NCI-H2081 (cell line): ENCODE data around the gene ADO.
"Not testable (repeated sequence)": the region's sequence is repeated elsewhere in the genome, so short reads cannot be mapped to it uniquely, and the experiment has no call there.

Experiments used
- DNase-seq, 2 experiments: peaks; one replicate each; lab custom pipeline; 2025; lab: John Stamatoyannopoulos, UW

ADO gene

GRCh38 chr10:62804356-62805230 lies at the start of gene ADO:
ADO (plus strand) TSS chr10:62804720; CDS start chr10:62805060, 340 bp downstream.
- peak; percentile 67 to 81 for DNase-seq

DNA sequence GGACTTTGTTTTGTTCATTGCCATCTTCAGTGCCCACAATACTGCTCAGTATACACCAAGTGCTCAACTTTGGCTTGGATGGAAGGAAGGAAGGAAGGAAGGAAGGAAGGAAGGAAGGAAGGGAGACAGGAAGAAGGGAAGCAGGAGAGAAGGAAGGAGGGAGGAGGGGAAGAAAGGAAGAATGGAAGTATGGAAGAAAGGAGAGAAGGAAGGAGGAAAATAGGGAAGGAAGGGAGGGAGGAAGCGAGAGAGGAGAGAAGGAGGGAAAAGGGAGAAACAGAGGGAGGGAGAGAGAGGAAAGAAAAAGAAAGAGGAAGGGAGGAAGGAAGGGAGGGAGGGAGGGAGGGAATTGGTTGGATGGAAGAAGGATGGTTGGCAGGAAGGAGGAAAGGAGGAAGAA lies 49.6 kb upstream of the ADO start:
- no peak for DNase-seq

- no peak for DNase-seq
Measured at GRCh38 chr10:62755662-62756653, 48.6 kb upstream of the ADO start.

- DNase-seq: no peak
Measured at GRCh38 chr10:62759599-62760175, 44.8 kb upstream of the ADO start.

DNA sequence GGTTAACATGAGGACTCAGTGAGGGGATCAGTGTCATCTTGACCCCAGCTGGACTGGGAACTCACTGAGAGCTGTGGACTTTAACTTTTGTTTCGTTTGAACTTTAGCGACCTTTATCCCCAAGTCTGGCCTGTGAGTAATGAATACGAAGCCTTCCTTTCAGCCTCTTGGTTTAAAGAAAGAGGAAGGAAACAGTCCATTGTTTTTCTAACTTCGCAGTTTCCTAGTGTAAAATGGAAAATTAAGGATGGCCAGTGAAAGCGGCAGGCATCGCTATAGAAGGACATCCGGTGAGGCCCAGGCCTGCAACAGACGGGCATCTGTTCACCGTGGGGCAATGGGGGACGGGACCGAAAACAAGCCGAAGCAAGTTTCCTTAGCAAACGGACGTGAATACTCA lies 44.1 kb upstream of the ADO start:
- no peak for DNase-seq

DNA sequence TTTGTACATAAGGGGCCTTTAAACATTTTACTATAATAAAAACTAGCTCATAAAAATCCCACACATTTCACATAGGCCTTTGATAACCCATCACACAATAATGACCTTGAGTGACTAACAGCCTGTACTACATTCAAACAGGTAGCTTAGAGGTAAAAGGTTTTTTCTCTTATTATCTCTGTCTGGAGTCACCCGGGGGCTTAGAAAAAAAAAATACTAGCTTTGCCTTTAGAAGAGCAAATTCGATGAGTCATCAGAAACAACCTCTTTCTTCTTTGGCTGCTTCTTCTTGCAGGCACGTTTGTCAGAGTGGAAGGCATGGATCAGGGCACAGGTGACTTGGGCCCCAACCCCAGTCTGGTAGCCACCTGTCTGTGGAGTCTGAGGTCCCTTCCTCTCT lies 43.4 kb upstream of the ADO start:
- DNase-seq: no peak

- no peak for DNase-seq
Measured at GRCh38 chr10:62763155-62763554, 41.4 kb upstream of the ADO start.

GRCh38 chr10:62764011-62764410 lies 40.5 kb upstream of the ADO start:
- DNase-seq: no peak

GRCh38 chr10:62765726-62766125 lies 38.8 kb upstream of the ADO start:
- no peak for DNase-seq

DNA sequence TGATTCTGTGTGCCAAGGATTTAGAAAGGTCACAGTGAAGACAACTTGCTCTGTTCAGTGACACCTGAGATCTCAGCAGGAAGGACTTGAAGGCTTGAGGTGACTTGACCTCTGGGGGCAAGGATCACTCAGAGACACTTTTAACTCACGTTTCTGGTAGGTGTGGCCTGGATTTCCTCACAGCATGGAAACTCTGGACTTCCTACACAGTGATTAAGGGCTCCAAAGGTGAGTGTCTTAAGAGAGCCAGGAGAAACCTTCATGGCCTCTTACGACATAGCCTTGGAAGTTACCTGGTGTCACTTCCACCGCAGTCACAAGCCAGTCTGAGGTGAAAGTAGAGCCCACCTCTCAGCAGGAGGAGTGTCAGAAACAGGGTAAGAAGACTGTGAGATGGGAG lies 38.1 kb upstream of the ADO start:
- DNase-seq: no peak

DNA sequence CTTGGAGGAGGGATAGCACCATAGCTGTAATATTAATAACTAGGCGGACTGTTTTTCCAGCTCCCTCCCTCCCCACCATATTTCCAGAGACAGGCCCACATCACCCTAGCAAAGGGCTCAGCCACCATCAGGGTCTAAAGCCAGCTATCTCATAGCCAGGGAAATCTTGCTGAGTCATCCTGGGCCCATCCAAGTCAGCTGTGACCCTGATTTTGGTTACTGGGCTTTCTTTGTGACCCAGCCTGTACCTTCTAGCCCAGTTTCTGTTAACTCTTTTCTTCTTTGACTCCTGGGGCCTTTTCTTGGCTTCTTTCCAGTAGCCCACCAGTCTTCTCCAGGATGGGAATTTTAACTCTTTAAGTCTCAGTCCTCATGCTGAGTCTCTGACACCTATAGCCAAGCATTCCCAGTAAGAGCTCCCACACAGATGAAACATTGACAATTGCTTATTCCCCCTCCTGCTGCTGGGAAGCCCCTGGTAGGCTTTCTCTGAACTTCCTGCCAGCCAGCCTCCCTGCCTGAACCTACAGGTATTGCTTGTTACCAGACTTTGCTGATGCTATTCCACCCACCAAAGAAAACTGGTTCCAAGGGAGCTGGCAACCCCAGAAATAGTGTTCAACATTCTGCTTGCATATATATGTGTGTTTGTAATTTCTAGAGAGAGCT lies 34.8 kb upstream of the ADO start:
- no peak for DNase-seq

DNA sequence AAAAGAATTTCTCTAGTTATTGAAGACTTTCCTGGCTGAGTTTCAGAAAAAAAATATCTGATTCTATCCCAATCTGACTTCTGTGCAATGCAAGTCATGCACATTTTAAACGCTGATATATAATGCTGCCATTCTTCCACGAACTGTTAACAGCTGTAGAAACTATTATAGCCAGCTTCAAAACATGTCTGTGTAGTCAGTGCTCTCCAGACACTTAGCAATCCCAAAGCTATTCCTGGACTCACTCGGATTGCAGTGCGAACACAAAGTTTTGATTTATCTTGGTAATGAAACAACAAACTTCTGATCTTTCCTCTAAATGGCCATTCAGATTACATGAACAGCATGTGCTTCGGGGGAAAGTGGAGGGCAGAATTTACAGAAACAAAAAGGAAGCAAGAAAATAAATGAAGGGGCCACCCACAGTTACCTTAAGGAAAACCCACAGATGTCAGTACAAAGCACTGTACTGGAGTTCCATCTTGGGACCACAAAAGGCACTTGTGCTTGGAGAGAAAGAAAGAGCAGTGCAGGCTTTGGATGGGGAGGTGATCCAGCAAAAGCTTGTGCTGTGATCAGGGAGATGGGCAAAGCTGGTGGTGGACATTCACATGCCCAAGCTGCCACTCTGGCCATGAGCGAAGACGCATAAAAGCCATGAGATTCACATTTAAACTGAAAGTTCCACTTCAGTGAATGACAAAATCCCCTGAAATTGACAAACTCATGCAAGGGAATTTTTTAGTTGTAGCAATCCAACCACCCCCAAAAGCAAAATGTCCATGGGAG lies 32.1 kb upstream of the ADO start:
- DNase-seq: no peak

- no peak for DNase-seq
Measured at GRCh38 chr10:62778125-62778524, 26.4 kb upstream of the ADO start.

DNA sequence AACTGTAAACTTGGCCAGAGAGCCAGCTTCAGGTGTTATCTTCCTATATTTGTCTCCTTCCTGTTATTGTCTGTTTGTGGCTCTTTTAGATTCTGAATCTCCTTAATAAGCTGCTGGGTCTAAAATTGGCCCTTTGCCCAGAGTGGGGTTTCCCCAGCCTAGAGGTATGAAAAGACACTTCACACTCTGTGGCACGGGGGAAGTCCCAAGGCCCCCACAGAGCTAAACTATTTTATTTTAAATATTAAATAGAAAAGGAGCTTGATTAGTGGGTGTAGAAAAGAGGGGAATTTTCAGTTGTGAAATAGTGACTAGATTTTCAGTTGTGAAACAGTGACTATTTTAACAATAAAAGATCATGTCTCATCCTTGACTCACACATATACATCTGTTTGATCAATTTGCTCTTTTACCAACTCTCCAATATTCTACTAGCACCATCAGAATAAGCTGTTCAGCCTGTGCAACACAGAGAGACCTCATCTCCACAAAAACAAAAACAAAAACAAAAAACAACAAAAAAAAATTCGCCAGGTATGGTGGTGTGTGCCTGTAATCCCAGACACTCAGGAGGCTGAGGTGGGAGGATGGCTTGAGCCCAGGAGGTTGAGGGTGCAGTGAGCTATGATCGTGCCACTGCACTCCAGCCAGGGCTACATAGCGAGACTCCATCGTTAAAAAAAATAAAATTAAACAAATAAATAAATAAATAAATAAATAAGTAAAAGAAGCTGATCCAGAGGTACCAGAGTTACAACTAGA lies 24.9 kb upstream of the ADO start:
- DNase-seq: no peak

GRCh38 chr10:62784537-62784936 lies 20.0 kb upstream of the ADO start:
- DNase-seq: not testable (repeated sequence)

DNA sequence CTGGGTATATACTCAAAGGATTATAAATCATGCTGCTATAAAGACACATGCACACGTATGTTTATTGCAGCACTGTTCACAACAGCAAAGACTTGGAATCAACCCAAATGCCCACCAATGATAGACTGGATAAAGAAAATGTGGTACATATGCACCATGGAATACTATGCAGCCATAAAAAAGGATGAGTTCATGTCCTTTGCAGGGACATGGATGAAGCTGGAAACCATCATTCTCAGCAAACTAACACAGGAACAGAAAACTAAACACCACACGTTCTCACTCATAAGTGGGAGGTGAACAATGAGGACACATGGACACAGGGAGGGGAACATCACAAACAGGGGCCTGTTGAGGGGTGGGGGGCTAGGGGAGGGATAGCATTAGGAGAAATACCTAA lies 16.2 kb upstream of the ADO start:
- not testable (repeated sequence) for DNase-seq

DNA sequence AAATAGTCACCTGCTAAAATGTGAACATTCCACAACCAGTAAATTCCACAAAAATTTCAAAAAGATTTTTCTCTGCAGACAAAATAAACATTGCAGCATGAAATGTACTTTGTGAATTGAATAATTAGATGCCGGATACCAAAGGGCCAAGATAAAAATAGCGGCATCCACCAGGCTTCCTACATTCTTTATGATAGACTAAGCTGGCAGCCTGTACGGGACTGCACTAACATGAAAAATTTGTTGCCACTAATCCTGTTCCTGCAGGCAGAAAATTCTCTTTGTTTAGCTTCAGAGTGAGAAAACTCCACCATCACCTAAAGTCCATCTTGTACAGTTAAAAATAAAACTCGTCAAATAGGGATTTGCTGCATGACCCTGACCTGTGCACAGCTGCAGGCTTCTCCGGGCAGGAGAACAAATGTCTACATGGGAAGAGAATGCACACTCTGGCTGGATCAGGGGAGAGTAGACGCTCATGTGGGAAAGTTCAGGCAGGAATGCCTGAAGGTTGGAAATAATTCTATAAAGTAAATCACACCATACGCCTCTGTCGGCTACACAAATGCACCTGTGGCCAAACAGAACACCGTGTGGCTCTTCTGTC lies 15.6 kb upstream of the ADO start:
- DNase-seq: no peak

- DNase-seq: no peak
Measured at GRCh38 chr10:62790019-62790555, 14.4 kb upstream of the ADO start.

DNA sequence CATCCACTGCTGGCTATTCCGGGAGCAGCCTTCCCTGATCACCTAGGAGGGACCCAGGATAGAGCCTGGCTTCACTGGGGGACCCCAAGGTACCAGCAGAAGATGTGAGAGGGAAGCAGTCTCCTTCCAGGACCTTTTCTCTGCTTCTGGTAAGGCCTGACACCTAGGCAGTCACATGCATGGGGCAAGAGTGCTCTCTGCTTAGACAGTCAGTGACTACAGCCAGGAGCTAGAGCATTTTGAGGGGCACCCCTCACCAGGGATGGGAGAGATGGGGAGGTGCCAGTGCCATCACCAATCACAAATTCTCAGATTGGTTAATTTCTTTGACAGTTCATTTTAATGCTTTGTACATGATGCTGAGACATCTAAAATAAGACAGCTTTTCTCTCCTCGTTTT lies 13.9 kb upstream of the ADO start:
- no peak for DNase-seq

DNA sequence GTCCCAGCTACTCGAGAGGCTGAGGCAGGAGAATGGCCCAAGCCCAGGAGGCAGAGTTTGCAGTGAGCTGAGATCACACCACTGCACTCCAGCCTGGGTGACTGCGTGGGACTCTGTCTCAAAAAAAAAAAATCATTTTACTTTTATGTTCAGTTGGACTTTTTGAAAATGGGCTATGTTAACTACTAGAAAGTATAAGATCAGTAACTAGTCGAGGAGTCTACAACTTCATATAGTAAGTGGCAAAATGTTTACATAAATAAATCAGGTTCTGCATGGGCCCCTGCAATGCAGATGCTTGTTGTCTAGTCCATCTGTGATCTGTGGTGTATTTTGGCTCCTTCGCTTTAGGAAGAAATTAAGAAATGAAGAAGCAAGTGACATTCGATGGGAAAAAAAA lies 12.3 kb upstream of the ADO start:
- DNase-seq: no peak
